AG04449 (cell line): ENCODE results near the gene AP2A2.

Experiments
- CTCF ChIA-PET: fragments of 350-600 bp; formaldehyde crosslinking; extraction: SDS; loops from one replicate; lab custom pipeline; 2021; ENCODE audit warnings: antibody characterized with exemption; lab: Yijun Ruan, JAX
- POLR2A ChIA-PET: fragments of 400-600, 350-600 bp; formaldehyde crosslinking; extraction: SDS; loops from one replicate; lab custom pipeline; 2020; ENCODE audit warnings: antibody characterized with exemption, inconsistent platforms; lab: Yijun Ruan, JAX
- DNase-seq: peaks from one replicate; pipeline ENCODE4 v3.0.0-alpha.2; 2010; ENCODE audit warnings: low read depth, low spot score
- H3K4me3 ChIP-seq: 2 replicates; pipeline ENCODE4 v1.5.1; 2011; ENCODE audit warnings: low read depth, mild to moderate bottlenecking, control low read depth, low read length
- CTCF ChIP-seq: IDR thresholded peaks from one replicate; pipeline ENCODE4 v1.5.1; 2011; ENCODE audit warnings: mild to moderate bottlenecking, moderate library complexity, low read length, control low read depth, inconsistent platforms; ENCODE audit not compliant: insufficient read depth; ENCODE audit errors: missing control alignments

Gene AP2A2

GRCh38 chr11:976431-977160 is 50.9 kb downstream of the AP2A2 start:
- CTCF ChIA-PET, result interaction anchor here (0.6 to 2.6 kb wide), 10 partner anchors 9 to 377 kb away, joined by 3 to 9 read pairs (median 3); partner anchors contain the start of gene AP2A2
- no peak overlapping the region for H3K4me3 ChIP-seq
- peak; percentile 49 for TF ChIP-seq CTCF
- DNase-seq, result no peak
- POLR2A ChIA-PET, result interaction anchor here (0.7 kb wide), 2 partner anchors 9 to 40 kb away, joined by 3 read pairs; no protein-coding TSS in a partner anchor

GRCh38 chr11:977830-978720 is 52.4 kb downstream of the AP2A2 start:
- ChIA-PET POLR2A (no interaction called here), CTCF (interaction anchor here (1.2 to 2.6 kb wide), 3 partner anchors 10 to 130 kb away, joined by 4 to 9 read pairs (median 7); no protein-coding TSS in a partner anchor)
- TF ChIP-seq CTCF, result no peak
- H3K4me3 ChIP-seq, result no peak overlapping the region
- DNase-seq, result no peak

GRCh38 chr11:978781-979180 is 53.1 kb downstream of the AP2A2 start:
- no peak overlapping the region for H3K4me3 ChIP-seq
- DNase-seq, result no peak
- CTCF ChIA-PET, result interaction anchor here (1.2 kb wide), 2 partner anchors 11 to 54 kb away, joined by 3 to 4 read pairs; no protein-coding TSS in a partner anchor
- POLR2A ChIA-PET, result no interaction called here
- no peak for TF ChIP-seq CTCF

- no peak for DNase-seq
- ChIA-PET CTCF (interaction anchor here (1.0 to 1.3 kb wide), 2 partner anchors 9 to 36 kb away, joined by 3 to 4 read pairs; no protein-coding TSS in a partner anchor), POLR2A (no interaction called here)
- peak; percentile 4 for TF ChIP-seq CTCF
- H3K4me3 ChIP-seq, result no peak overlapping the region
These were observed 55.0 kb downstream of the AP2A2 start for GRCh38 chr11:980438-981357.

GRCh38 chr11:981764-982163 is 56.1 kb downstream of the AP2A2 start:
- ChIA-PET CTCF (interaction anchor here (1.0 to 1.3 kb wide), 2 partner anchors 7 to 37 kb away, joined by 3 to 4 read pairs; no protein-coding TSS in a partner anchor), POLR2A (no interaction called here)

More at GRCh38 chr11:981764-982163, 56.1 kb downstream of the AP2A2 start:
- DNase-seq, result no peak
- TF ChIP-seq CTCF, result no peak
- no peak overlapping the region for H3K4me3 ChIP-seq
